Measurements from ENCODE around the gene ZNF831.

ZNF831 gene

GRCh38 chr20:59253779-59254319, 90.2 kb downstream of the ZNF831 start:
- TF ChIP-seq, protein P1, sequence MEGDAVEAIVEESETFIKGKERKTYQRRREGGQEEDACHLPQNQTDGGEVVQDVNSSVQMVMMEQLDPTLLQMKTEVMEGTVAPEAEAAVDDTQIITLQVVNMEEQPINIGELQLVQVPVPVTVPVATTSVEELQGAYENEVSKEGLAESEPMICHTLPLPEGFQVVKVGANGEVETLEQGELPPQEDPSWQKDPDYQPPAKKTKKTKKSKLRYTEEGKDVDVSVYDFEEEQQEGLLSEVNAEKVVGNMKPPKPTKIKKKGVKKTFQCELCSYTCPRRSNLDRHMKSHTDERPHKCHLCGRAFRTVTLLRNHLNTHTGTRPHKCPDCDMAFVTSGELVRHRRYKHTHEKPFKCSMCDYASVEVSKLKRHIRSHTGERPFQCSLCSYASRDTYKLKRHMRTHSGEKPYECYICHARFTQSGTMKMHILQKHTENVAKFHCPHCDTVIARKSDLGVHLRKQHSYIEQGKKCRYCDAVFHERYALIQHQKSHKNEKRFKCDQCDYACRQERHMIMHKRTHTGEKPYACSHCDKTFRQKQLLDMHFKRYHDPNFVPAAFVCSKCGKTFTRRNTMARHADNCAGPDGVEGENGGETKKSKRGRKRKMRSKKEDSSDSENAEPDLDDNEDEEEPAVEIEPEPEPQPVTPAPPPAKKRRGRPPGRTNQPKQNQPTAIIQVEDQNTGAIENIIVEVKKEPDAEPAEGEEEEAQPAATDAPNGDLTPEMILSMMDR (IDR thresholded peaks at IDR 0.05; ENCODE audit: insufficient read depth, low read length) = no peak
- TF ChIP-seq POLR2AphosphoS5 (IDR thresholded peaks at IDR 0.05; ENCODE audit: low read depth) (peak; percentile 55; the same call in 1 of the 2 replicates), SPI1 (IDR thresholded peaks at IDR 0.05; ENCODE audit: borderline replicate concordance, low read depth) (no peak), REST (IDR thresholded peaks at IDR 0.05; ENCODE audit: insufficient replicate concordance, low read depth) (no peak), GABPA (IDR thresholded peaks at IDR 0.05; ENCODE audit: low read depth) (no peak)
- no peak overlapping the region for H3K4me3 ChIP-seq (replicated peaks; ENCODE audit: insufficient read depth, low read length)
- peak overlapping the region; percentile 87 for H3K27ac ChIP-seq (replicated peaks)
- no peaks in the 10 kb centered on the region for H3K27me3 ChIP-seq (ENCODE audit: insufficient read depth, poor library complexity, severe bottlenecking)
- peak in 1 of 2 experiments; percentile 81 for DNase-seq (ENCODE audit: low read depth in 1 of 2, low spot score in 1 of 2)

- TF ChIP-seq SPI1 (IDR thresholded peaks at IDR 0.05; ENCODE audit: borderline replicate concordance, low read depth) = no peak
- no peak for TF ChIP-seq POLR2AphosphoS5 (IDR thresholded peaks at IDR 0.05; ENCODE audit: low read depth)
- TF ChIP-seq, protein P1 (IDR thresholded peaks at IDR 0.05; ENCODE audit: insufficient read depth, low read length) = no peak
- TF ChIP-seq GABPA (IDR thresholded peaks at IDR 0.05; ENCODE audit: low read depth) = no peak
- no peak for TF ChIP-seq REST (IDR thresholded peaks at IDR 0.05; ENCODE audit: insufficient replicate concordance, low read depth)
- no peak for DNase-seq (ENCODE audit: low read depth in 1 of 2, low spot score in 1 of 2)
- no peak overlapping the region for H3K4me3 ChIP-seq (replicated peaks; ENCODE audit: insufficient read depth, low read length)
- peak overlapping the region; percentile 87 for H3K27ac ChIP-seq (replicated peaks)
- no peaks in the 10 kb centered on the region for H3K27me3 ChIP-seq (ENCODE audit: insufficient read depth, poor library complexity, severe bottlenecking)
Observed at GRCh38 chr20:59255256-59255655, 91.6 kb downstream of the ZNF831 start.

DNA sequence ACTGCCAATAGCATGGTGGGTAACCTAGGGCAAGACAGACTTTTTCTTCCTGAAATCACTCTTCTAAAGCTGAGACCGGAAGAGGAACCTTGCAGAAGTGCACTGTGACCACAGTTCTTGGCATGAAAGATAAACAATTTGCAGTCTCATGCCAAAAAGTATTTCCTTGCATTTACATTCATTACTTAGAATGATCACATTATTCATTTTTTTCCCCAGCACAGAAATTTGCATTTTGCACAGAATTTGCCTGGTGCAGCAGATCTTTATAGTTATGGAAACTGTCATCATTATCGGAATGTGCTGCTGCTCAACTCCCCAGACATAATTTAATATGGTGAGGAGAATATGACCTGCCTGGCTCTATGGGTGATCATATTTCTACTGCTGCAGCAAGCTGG, 94.6 kb downstream of the ZNF831 start:
- peak in 1 of 2 experiments; percentile 77 for DNase-seq (ENCODE audit: low read depth in 1 of 2, low spot score in 1 of 2)
- no peak for TF ChIP-seq GABPA (IDR thresholded peaks at IDR 0.05; ENCODE audit: low read depth)
- TF ChIP-seq REST (IDR thresholded peaks at IDR 0.05; ENCODE audit: insufficient replicate concordance, low read depth) = no peak
- TF ChIP-seq, protein P1 (IDR thresholded peaks at IDR 0.05; ENCODE audit: insufficient read depth, low read length) = no peak
- no peak for TF ChIP-seq POLR2AphosphoS5 (IDR thresholded peaks at IDR 0.05; ENCODE audit: low read depth)
- TF ChIP-seq SPI1 (IDR thresholded peaks at IDR 0.05; ENCODE audit: borderline replicate concordance, low read depth) = peak; percentile 60; the same call in 1 of the 2 replicates
- no peaks in the 10 kb centered on the region for H3K27me3 ChIP-seq (ENCODE audit: insufficient read depth, poor library complexity, severe bottlenecking)
- H3K27ac ChIP-seq (replicated peaks) = peak overlapping the region; percentile 92
- H3K4me3 ChIP-seq (replicated peaks; ENCODE audit: insufficient read depth, low read length) = no peak overlapping the region

Data from HL-60 (cell line).